ENCODE measurements around the gene HPS5. TPM values are rescaled to one million over a fixed set of nuclear protein-coding genes. Genes with fewer than 3 reads are reported as not detected.
"Not testable (repeated sequence)": the region's sequence is repeated elsewhere in the genome, so short reads cannot be mapped to it uniquely, and the experiment has no call there.

The HPS5 gene
- total RNA-seq, 1 experiment from 2014 or later = 15.4 TPM

DNA sequence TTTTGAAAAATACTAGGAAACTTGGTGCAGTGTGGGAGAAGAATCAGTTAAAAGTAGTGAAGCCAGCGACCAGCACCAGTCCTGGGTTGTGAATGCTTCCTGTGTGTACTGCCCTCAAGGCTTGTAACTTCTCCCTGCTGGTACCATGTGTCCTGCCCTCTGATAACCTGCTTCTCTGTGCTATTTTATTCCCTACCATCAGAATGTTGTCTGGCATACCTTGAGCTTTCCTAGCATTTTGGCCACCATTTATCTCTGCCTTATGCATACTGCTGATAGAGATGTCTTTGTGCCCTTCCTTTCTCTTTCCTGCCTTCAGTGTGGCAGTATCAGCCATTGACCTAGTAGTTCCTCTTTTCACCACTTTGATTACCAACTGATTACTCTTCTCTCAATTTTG is 2.4 kb upstream of the HPS5 start:
- H3K18ac ChIP-seq (ENCODE audit: insufficient read length, low read depth, low read length) = no peak overlapping the region
- H2BK20ac ChIP-seq (ENCODE audit: low read depth, low read length, poor library complexity, severe bottlenecking) = no peak overlapping the region
- no peak overlapping the region for H3K23ac ChIP-seq (ENCODE audit: insufficient read length, low read depth, low read length)
- H2AK5ac ChIP-seq (ENCODE audit: insufficient read length, low read length) = no peak overlapping the region
- no peak overlapping the region for H2AFZ ChIP-seq (ENCODE audit: low read length)
- no peak overlapping the region for H3K4ac ChIP-seq (ENCODE audit: low read depth, low read length)
- H3K4me2 ChIP-seq (ENCODE audit: insufficient read depth, insufficient read length, low read length) = no peak overlapping the region
- Mint-ChIP-seq H3K9me3 (no peaks in the 10 kb centered on the region; a peak in 1 of 5 replicates), H3K4me1 (peaks cover 26 to 35% of the 10 kb centered on the region in 2 experiments), H3K36me3 (ENCODE audit: insufficient read depth in 1 of 3, low read depth in 3 of 3) (peaks cover 2 to 36% (median 25%) of the 10 kb centered on the region in 3 experiments; a peak in 6 of 7 replicates), H3K27me3 (ENCODE audit: low read depth) (no peaks in the 10 kb centered on the region), H3K27ac (peak overlapping the region in 2 of 3 experiments; percentile 3 to 78; a peak in 3 of 7 replicates), H3K4me3 (peak overlapping the region; percentile 93 to 98; a peak in 4 of 5 replicates)
- H2BK5ac ChIP-seq (ENCODE audit: insufficient read length, low read length) = no peak overlapping the region
- no peak overlapping the region for H3K27ac ChIP-seq (ENCODE audit: insufficient read length, low read depth, low read length)
- H4K91ac ChIP-seq (ENCODE audit: insufficient read length, low read depth, low read length) = no peak overlapping the region
- no peak overlapping the region for H2BK12ac ChIP-seq (ENCODE audit: insufficient read length, low read depth, low read length)
- H4K8ac ChIP-seq (replicated peaks; ENCODE audit: insufficient read length, low read depth, low read length) = no peak overlapping the region
- H2BK120ac ChIP-seq (ENCODE audit: low read depth, low read length, poor library complexity, severe bottlenecking) = no peak overlapping the region
- TF ChIP-seq, protein P1, sequence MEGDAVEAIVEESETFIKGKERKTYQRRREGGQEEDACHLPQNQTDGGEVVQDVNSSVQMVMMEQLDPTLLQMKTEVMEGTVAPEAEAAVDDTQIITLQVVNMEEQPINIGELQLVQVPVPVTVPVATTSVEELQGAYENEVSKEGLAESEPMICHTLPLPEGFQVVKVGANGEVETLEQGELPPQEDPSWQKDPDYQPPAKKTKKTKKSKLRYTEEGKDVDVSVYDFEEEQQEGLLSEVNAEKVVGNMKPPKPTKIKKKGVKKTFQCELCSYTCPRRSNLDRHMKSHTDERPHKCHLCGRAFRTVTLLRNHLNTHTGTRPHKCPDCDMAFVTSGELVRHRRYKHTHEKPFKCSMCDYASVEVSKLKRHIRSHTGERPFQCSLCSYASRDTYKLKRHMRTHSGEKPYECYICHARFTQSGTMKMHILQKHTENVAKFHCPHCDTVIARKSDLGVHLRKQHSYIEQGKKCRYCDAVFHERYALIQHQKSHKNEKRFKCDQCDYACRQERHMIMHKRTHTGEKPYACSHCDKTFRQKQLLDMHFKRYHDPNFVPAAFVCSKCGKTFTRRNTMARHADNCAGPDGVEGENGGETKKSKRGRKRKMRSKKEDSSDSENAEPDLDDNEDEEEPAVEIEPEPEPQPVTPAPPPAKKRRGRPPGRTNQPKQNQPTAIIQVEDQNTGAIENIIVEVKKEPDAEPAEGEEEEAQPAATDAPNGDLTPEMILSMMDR (conservative IDR thresholded peaks at IDR 0.05) = no peak
- H3K27me3 ChIP-seq (ENCODE audit: insufficient read depth, low read length) = no peaks in the 10 kb centered on the region
- no peak overlapping the region for H4K5ac ChIP-seq (ENCODE audit: insufficient read length, low read depth, low read length)
- H3K14ac ChIP-seq (ENCODE audit: insufficient read depth, low read length) = no peak overlapping the region
- H3K23me2 ChIP-seq (ENCODE audit: insufficient read length, low read depth, low read length, poor library complexity, severe bottlenecking) = peaks cover 7% of the 10 kb centered on the region
- H3K79me1 ChIP-seq (ENCODE audit: insufficient read depth, low read depth, low read length, poor library complexity, severe bottlenecking) = peaks cover 7% of the 10 kb centered on the region
- H2BK15ac ChIP-seq (ENCODE audit: low read depth, low read length) = no peak overlapping the region
- peak overlapping the region; percentile 3 for H3K9ac ChIP-seq (ENCODE audit: extremely low read depth, insufficient read length, low read length)
- WGBS (ENCODE audit: extremely low coverage, insufficient read length, low lambda C conversion rate) = no CpG with 5 or more reads among the region's 1 CpG
- no peaks in the 10 kb centered on the region; the same call in 1 of the 2 replicates for H3K4me1 ChIP-seq (ENCODE audit: insufficient read depth, low read length)
- no peak overlapping the region for H3K56ac ChIP-seq (ENCODE audit: insufficient read length, low read depth, low read length)
- H3T11ph ChIP-seq (ENCODE audit: low read length) = no peak overlapping the region
- peaks cover 29% of the 10 kb centered on the region; the same call in 1 of the 2 replicates for H3K79me2 ChIP-seq (ENCODE audit: insufficient read depth, low read length)
- no peaks in the 10 kb centered on the region for H4K20me1 ChIP-seq (ENCODE audit: control insufficient read depth, insufficient read depth, insufficient read length)
- DNase-seq = no peak
- H3K9me3 ChIP-seq (ENCODE audit: control insufficient read depth, low read depth, low read length) = no peaks in the 10 kb centered on the region

DNA sequence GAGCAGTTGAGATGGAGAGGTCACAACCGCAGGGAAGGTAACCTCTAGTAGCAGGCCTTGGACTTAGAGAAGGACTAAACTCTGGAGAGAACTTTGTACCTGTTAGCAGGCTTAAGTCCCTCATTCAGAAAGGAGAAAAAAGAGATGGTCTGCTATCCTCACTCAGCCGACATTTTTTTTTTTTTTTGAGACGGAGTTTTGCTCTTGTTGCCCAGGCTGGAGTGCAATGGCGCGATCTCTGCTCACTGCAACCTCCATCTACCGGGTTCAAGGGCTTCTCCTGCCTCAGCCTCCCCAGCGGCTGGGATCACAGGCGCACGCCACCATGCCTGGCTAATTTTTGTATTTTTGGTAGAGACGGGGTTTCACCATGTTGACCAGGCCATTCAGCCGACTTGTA is 1.9 kb upstream of the HPS5 start:
- not testable (repeated sequence) for H3K4ac ChIP-seq (ENCODE audit: low read depth, low read length); H3K4me2 ChIP-seq (ENCODE audit: insufficient read depth, insufficient read length, low read length); H2BK120ac ChIP-seq (ENCODE audit: low read depth, low read length, poor library complexity, severe bottlenecking); H3K18ac ChIP-seq (ENCODE audit: insufficient read length, low read depth, low read length); H3T11ph ChIP-seq (ENCODE audit: low read length); H3K9me3 ChIP-seq (ENCODE audit: control insufficient read depth, low read depth, low read length); H3K23me2 ChIP-seq (ENCODE audit: insufficient read length, low read depth, low read length, poor library complexity, severe bottlenecking); H3K56ac ChIP-seq (ENCODE audit: insufficient read length, low read depth, low read length); H4K91ac ChIP-seq (ENCODE audit: insufficient read length, low read depth, low read length); H4K5ac ChIP-seq (ENCODE audit: insufficient read length, low read depth, low read length); H3K9me3 Mint-ChIP-seq; H2BK5ac ChIP-seq (ENCODE audit: insufficient read length, low read length); H4K20me1 ChIP-seq (ENCODE audit: control insufficient read depth, insufficient read depth, insufficient read length); H2BK12ac ChIP-seq (ENCODE audit: insufficient read length, low read depth, low read length); H2AFZ ChIP-seq (ENCODE audit: low read length); H3K4me1 ChIP-seq (ENCODE audit: insufficient read depth, low read length); DNase-seq; H3K79me1 ChIP-seq (ENCODE audit: insufficient read depth, low read depth, low read length, poor library complexity, severe bottlenecking); H2AK5ac ChIP-seq (ENCODE audit: insufficient read length, low read length); H3K23ac ChIP-seq (ENCODE audit: insufficient read length, low read depth, low read length); H2BK20ac ChIP-seq (ENCODE audit: low read depth, low read length, poor library complexity, severe bottlenecking); H3K27me3 Mint-ChIP-seq (ENCODE audit: low read depth); H4K8ac ChIP-seq (replicated peaks; ENCODE audit: insufficient read length, low read depth, low read length); H3K27me3 ChIP-seq (ENCODE audit: insufficient read depth, low read length); H3K27ac ChIP-seq (ENCODE audit: insufficient read length, low read depth, low read length); H2BK15ac ChIP-seq (ENCODE audit: low read depth, low read length); H3K14ac ChIP-seq (ENCODE audit: insufficient read depth, low read length)
- Mint-ChIP-seq H3K27ac (peak overlapping the region in 2 of 3 experiments; percentile 13 to 65; a peak in 2 of 7 replicates), H3K4me1 (peaks cover 26 to 35% of the 10 kb centered on the region in 2 experiments), H3K36me3 (ENCODE audit: insufficient read depth in 1 of 3, low read depth in 3 of 3) (peaks cover 0 to 33% (median 21%) of the 10 kb centered on the region in 3 experiments; a peak in 6 of 7 replicates), H3K4me3 (peak overlapping the region; percentile 93 to 98)
- whole genome bisulfite sequencing (ENCODE audit: extremely low coverage, insufficient read length, low lambda C conversion rate) = no CpG with 5 or more reads among the region's 11 CpGs
- Histone ChIP-seq H3K79me2 (ENCODE audit: insufficient read depth, low read length) (peaks cover 29% of the 10 kb centered on the region; the same call in 1 of the 2 replicates), H3K9ac (ENCODE audit: extremely low read depth, insufficient read length, low read length) (peak overlapping the region; percentile 22)

All from H9 (cell line).